Pancreas (tissue), 10 donors: ENCODE measurements around the gene EFHD2. TPM values are rescaled to one million over a fixed set of nuclear protein-coding genes. Genes with fewer than 3 reads are reported as not detected.
"Not testable (repeated sequence)": the region's sequence is repeated elsewhere in the genome, so short reads cannot be mapped to it uniquely, and the experiment has no call there.

Experiments used
- ATAC-seq, 4 donors: fragments of 200-7000 bp; cut with Tn5 transposase; one replicate each; pipeline versions ENCODE4 v1.8.0 to v1.9.1; 2020; ENCODE audit warnings: mild to moderate bottlenecking in 4 of 4, moderate library complexity in 4 of 4
- DNase-seq, 6 donors: peaks; one replicate each; pipeline ENCODE4 v3.0.0-alpha.2; 2020
- FAIRE-seq: peaks from 2 replicates; lab custom pipeline; 2012; peaks lifted over from hg19 to GRCh38; lab: Jason Lieb, UNC
- H3K27ac ChIP-seq, 4 donors: fragments of 200-600 bp; sonication (generic); 1 replicate in 3 of 4; 2 replicates in 1 of 4; pipeline versions ENCODE4 v1.5.0 to v1.8.0; 2020
- H3K27me3 ChIP-seq, 4 donors: fragments of 200-600 bp; one replicate each; pipeline ENCODE4 v1.8.0; 2021
- H3K36me3 ChIP-seq, 3 donors: fragments of 200-600 bp; sonication (generic) in 1 of 3; one replicate each; pipeline versions ENCODE4 v1.5.0 to v1.8.0; 2020 to 2021
- H3K4me1 ChIP-seq, 3 donors: fragments of 200-600 bp; one replicate each; pipeline ENCODE4 v1.8.0; 2021
- H3K4me3 ChIP-seq, 4 donors: fragments of 200-600 bp; sonication (generic) in 2 of 4; one replicate each; pipeline versions ENCODE4 v1.5.0 to v1.8.0; 2020 to 2021
- H3K9me3 ChIP-seq, 4 donors: fragments of 200-600 bp; one replicate each; pipeline ENCODE4 v1.8.0; 2021
- WGBS, 2 donors: extraction: QIAGEN DNeasy Blood & Tissue Kit; methylation state at CpG; one replicate each; pipeline ENCODE4 v1.1.7; 2013; 5-methylcytosine and 5-hydroxymethylcytosine counted together
- intact Hi-C, 3 donors: fragments of 100-400 bp; cut with DNase I; formaldehyde crosslinking; loops; one replicate each; pipeline versions ENCODE4 v1.11.1 to v1.14.2; 2022
- polyA plus RNA-seq, 2 donors: library from polyadenylated mRNA; stranded (reverse); fragments of 200-250 nt; gene quantifications; one replicate each; pipeline ENCODE4 v1.2.3, GENCODE V29; 2013
- total RNA-seq, 6 donors: library from RNA; stranded (reverse); fragmentation: NEBNext Ultra II Directional in 4 of 6; extraction: Animal tissue kit (Norgen Biotek cat#: 25700) in 4 of 6; gene quantifications; one replicate each; pipeline versions ENCODE4 v1.2.1 to v1.2.4, GENCODE V29; 2021 to 2023
- TF ChIP-seq, protein P1 (sequence below), 4 donors: fragments of 200-600 bp; sonication (generic) in 3 of 4; IDR thresholded peaks; one replicate each; pipeline versions ENCODE4 v1.5.0 to v1.8.0; 2021; ENCODE audit warnings: antibody characterized with exemption in 4 of 4
- donor health status: healthy with polysubstance abuse.
- donor health status: DM: no; HTN: no; CAD: no; lungs with moderate emphysema.
- donor health status: DM: no; HTN: no; CAD: no.
- donor health status: control.
- donor health status: control.
- donor health status: Bipolar disorder and iron deficiency.
- donor health status: DM: yes; HTN: yes; CAD: no.
- donor health status: DM: no; HTN: no; CAD: no.
- donor health status: DM: no; HTN: no; CAD: no.
- donor health status: DM: yes; HTN: yes; CAD: no.

EFHD2 gene
- total and polyA plus RNA-seq, 8 donors, result 30.5 to 47.4 (median 38.8) TPM

DNA sequence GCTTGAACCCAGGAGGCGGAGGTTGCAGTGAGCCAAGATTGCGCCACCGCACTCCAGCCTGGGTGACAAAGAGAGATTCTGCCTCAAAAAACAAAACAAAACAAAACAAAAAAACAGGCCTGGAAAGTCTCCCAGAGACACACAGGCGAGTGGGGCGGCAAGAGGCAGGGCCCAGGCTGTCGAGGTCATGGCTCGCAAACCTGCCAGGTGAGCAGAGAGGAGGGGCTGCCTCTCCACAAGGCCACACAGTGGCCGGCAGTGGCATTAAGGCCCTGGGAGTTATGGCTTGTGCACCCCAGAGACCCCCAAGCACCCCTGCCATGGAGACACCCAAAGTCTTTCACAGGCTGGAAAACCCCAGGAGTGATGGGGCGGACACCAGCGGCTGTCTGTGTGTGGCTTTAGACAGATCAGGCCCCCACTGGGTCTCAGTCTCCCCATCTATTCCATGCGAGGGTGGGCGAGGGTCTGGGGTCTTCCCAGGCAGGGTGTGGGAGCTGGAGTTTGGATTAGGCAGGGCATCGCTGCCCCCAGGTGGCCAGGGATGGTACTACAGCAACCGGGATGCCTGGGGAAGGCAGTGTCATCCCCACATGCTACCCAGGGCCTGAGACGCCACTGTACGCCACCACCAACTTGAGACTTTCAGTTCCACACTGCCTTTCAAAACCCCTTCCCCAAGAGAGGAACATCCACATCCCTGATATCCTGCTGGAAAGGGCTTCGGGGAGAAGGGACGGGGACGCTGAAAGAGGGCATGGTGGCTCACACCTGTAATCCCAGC lies 21.3 kb downstream of the EFHD2 start:
- Histone ChIP-seq H3K27ac (peak overlapping the region; percentile 61 to 85 (median 81)), H3K36me3 (peaks cover 0 to 13% (median 0%) of the 10 kb centered on the region in 3 donors), H3K4me3 (no peak overlapping the region), H3K9me3 (no peaks in the 10 kb centered on the region), H3K27me3 (no peaks in the 10 kb centered on the region), H3K4me1 (peaks cover 13 to 36% (median 24%) of the 10 kb centered on the region in 3 donors)
- no peak for FAIRE-seq
- TF ChIP-seq, protein P1, sequence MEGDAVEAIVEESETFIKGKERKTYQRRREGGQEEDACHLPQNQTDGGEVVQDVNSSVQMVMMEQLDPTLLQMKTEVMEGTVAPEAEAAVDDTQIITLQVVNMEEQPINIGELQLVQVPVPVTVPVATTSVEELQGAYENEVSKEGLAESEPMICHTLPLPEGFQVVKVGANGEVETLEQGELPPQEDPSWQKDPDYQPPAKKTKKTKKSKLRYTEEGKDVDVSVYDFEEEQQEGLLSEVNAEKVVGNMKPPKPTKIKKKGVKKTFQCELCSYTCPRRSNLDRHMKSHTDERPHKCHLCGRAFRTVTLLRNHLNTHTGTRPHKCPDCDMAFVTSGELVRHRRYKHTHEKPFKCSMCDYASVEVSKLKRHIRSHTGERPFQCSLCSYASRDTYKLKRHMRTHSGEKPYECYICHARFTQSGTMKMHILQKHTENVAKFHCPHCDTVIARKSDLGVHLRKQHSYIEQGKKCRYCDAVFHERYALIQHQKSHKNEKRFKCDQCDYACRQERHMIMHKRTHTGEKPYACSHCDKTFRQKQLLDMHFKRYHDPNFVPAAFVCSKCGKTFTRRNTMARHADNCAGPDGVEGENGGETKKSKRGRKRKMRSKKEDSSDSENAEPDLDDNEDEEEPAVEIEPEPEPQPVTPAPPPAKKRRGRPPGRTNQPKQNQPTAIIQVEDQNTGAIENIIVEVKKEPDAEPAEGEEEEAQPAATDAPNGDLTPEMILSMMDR (IDR thresholded peaks at IDR 0.05), result peak; percentile 91 to 94 (median 92)
- WGBS, 2 donors, result 37 to 39% methylated on average over 19 of the region's 19 CpGs
- DNase-seq, result peak; percentile 76 to 94 (median 87)
- intact Hi-C loops, result loop anchor here in 1 of 3 donors (5.0 to 10.0 kb wide), 2 partner anchors 104 to 286 kb away; no protein-coding TSS in a partner anchor
- peak; percentile 57 to 76 (median 70) for ATAC-seq

DNA sequence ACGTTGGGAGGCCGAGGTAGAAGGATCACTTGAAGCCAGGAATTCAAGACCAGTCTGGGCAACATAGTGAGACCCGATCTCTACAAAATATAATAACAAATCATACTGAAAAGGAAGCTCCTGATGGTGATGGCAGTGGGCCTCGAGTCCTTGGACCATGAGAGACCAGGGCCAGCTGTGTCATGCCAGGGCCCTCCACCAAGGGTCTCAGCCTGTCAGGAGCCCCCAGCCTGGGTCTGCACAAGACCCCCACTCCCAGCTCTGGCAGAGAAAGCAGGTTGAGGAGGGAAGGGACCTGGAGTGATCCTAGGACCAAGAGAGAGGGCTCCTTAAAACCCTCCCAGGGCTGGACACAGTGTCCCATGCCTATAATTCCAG lies 21.9 kb downstream of the EFHD2 start:
- no peak for ATAC-seq
- peak overlapping the region; percentile 61 to 85 (median 81) for H3K27ac ChIP-seq
- no peak for FAIRE-seq
- DNase-seq, result peak in 2 of 6 donors; percentile 44 to 58
- H3K4me1 ChIP-seq, result peaks cover 12 to 34% (median 23%) of the 10 kb centered on the region in 3 donors
- WGBS, 2 donors, result 50 to 53% methylated on average over 4 of the region's 4 CpGs
- TF ChIP-seq, protein P1 (IDR thresholded peaks at IDR 0.05), result no peak
- peaks cover 0 to 9% (median 0%) of the 10 kb centered on the region in 3 donors for H3K36me3 ChIP-seq
- no peak overlapping the region for H3K4me3 ChIP-seq
- no peaks in the 10 kb centered on the region for H3K27me3 ChIP-seq
- intact Hi-C loops, result loop anchor here in 1 of 3 donors (5.0 to 10.0 kb wide), 2 partner anchors 104 to 287 kb away; no protein-coding TSS in a partner anchor
- H3K9me3 ChIP-seq, result no peaks in the 10 kb centered on the region

DNA sequence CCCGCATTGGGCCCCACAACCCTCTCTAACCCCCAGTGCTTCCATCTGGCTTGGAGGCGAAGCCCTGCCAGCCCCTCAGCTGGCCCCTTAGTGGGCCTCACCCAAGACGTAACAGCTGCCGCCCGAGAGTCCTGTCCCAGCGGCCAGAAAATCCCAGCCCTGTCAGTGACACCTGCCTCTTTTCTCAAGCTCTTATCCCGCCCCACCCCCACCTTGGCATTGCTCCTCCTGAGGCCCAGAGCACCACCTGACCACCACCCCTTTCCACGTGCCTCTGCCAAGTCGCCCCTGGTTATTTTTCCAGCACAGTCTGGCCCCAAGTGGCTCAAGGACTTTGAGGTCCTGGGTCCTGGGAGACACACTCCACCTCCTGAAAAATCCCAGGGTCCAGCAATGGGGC lies 22.6 kb downstream of the EFHD2 start:
- intact Hi-C loops, result loop anchor here in 1 of 3 donors (5.0 to 10.0 kb wide), 2 partner anchors 105 to 288 kb away; no protein-coding TSS in a partner anchor
- TF ChIP-seq, protein P1 (IDR thresholded peaks at IDR 0.05), result no peak
- peak overlapping the region; percentile 61 to 85 (median 81) for H3K27ac ChIP-seq
- H3K27me3 ChIP-seq, result no peaks in the 10 kb centered on the region
- 20 to 22% methylated on average over 9 of the region's 9 CpGs for WGBS, 2 donors
- peak; percentile 87 to 96 (median 94) for DNase-seq
- H3K4me1 ChIP-seq, result peaks cover 13 to 37% (median 31%) of the 10 kb centered on the region in 3 donors
- no peak overlapping the region for H3K4me3 ChIP-seq
- ATAC-seq, result peak; percentile 68 to 77 (median 70)
- peaks cover 0 to 9% (median 0%) of the 10 kb centered on the region in 3 donors for H3K36me3 ChIP-seq
- no peak for FAIRE-seq
- no peaks in the 10 kb centered on the region for H3K9me3 ChIP-seq

DNA sequence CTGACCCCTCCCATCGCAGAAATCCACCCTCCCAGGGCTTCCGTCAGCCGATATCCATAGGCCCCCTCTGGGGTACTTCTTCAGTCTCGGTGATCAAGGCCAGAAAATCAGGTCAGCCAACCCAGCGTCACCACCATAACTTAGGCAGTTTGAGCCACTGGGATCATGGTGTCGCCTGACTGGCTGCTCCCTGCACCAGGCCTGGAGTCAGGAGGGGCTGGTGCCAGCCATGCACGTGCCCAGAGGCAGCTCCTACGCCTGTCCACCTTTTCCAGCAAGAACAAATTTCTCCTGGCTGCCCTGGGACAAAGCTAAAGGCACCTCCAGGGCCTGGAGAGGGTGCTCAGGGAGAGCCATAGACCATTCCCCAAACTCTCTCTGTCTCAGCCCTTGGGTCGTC lies 23.8 kb downstream of the EFHD2 start:
- DNase-seq, result peak in 2 of 6 donors; percentile 48 to 74
- peaks cover 0 to 2% (median 0%) of the 10 kb centered on the region in 3 donors for H3K36me3 ChIP-seq
- no peak overlapping the region for H3K4me3 ChIP-seq
- ATAC-seq, result no peak
- WGBS, 2 donors, result 67% methylated on average over 9 of the region's 9 CpGs
- TF ChIP-seq, protein P1 (IDR thresholded peaks at IDR 0.05), result no peak
- H3K4me1 ChIP-seq, result peaks cover 19 to 37% (median 33%) of the 10 kb centered on the region in 3 donors
- intact Hi-C loops, result loop anchor here in 1 of 3 donors (5.0 to 10.0 kb wide), 2 partner anchors 106 to 289 kb away; no protein-coding TSS in a partner anchor
- no peaks in the 10 kb centered on the region for H3K27me3 ChIP-seq
- H3K9me3 ChIP-seq, result no peaks in the 10 kb centered on the region
- FAIRE-seq, result no peak
- peak overlapping the region; percentile 61 to 85 (median 81) for H3K27ac ChIP-seq

DNA sequence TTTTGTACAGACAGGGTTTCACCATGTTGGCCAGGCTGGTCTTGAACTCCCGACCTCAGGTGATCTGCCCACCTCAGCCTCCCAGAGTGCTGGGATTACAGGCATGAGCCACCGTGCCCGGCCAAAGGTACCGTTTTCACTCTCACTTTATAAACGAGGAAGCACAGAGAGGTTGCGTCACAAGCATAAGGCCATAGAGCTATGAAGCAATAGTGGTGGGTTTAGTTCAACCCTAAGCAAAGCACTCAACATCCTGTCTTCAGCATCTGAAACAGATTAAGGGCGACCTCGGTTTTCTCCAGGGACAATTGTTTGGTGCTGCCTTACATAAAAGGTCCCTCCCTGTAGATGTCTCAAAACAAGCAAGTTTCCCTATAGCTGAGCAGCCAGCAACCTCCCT lies 25.1 kb downstream of the EFHD2 start:
- H3K4me3 ChIP-seq, H3K27me3 ChIP-seq, ATAC-seq, H3K9me3 ChIP-seq, FAIRE-seq, DNase-seq, H3K36me3 ChIP-seq: not testable (repeated sequence)
- 54 to 58% methylated on average over 8 of the region's 8 CpGs for WGBS, 2 donors
- intact Hi-C loops, result loop anchor here in 1 of 3 donors (5.0 to 10.0 kb wide), 2 partner anchors 107 to 290 kb away; no protein-coding TSS in a partner anchor
- H3K27ac ChIP-seq, result peak overlapping the region in 1 of 4 donors; percentile 53
- H3K4me1 ChIP-seq, result peaks cover 19 to 37% (median 33%) of the 10 kb centered on the region in 3 donors
